ENCODE results near the gene VPS36.

DNA sequence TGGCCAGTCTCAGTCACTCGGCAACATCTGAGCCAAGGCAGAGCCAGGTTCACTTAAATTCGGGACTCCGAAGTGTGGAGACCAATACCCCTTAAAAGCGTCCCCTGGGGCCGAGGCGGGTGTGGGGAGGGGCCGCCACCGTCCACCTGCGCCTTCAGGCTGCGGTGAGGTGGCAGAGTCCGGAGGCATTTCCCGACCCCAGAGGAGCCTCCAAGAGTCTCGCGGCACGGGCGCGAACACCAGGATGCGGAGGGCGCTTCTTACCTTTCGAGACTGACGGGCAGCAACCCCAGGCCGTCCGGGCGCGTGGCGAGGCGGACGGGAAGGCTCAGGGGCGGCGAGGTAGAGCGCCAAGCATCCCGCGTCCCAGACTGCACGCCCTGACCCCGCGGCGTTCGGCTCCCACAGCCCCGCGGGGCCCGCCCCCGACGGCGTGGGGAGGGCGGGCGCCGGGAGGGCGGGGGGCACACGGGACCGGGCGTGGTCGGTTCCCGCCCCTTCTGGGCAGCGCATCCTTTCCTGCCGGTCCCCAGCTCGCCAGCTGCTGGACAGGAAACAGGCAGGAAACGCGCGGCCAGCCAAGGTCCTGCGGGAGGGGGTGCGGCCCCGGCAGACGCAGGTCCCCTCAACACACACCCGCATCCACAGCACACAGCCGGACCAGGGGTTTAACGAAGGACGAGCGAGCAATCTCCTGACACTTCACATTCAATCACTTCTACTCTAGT is 44.5 kb downstream of the VPS36 start, which contains the start of gene THSD1:
- TF ChIP-seq ZNF416 (CRISPR knock-in tag; IDR thresholded peaks at IDR 0.05) (no peak), NR3C1 (CRISPR knock-in tag; conservative IDR thresholded peaks at IDR 0.05; ENCODE audit: low read depth) (no peak), ZNF423 (CRISPR knock-in tag; IDR thresholded peaks at IDR 0.05) (no peak), HMGA2 (CRISPR knock-in tag; IDR thresholded peaks at IDR 0.05) (no peak), CREB1 (CRISPR knock-in tag; IDR thresholded peaks at IDR 0.05) (no peak), SOX15 (CRISPR knock-in tag; IDR thresholded peaks at IDR 0.05) (no peak), FOXJ3 (CRISPR knock-in tag; IDR thresholded peaks at IDR 0.05; ENCODE audit: borderline replicate concordance) (no peak), IRF2 (CRISPR knock-in tag; IDR thresholded peaks at IDR 0.05; ENCODE audit: borderline replicate concordance, low read depth) (no peak), SP1 (CRISPR knock-in tag; conservative IDR thresholded peaks at IDR 0.05) (no peak)
- TF ChIP-seq, protein P1, sequence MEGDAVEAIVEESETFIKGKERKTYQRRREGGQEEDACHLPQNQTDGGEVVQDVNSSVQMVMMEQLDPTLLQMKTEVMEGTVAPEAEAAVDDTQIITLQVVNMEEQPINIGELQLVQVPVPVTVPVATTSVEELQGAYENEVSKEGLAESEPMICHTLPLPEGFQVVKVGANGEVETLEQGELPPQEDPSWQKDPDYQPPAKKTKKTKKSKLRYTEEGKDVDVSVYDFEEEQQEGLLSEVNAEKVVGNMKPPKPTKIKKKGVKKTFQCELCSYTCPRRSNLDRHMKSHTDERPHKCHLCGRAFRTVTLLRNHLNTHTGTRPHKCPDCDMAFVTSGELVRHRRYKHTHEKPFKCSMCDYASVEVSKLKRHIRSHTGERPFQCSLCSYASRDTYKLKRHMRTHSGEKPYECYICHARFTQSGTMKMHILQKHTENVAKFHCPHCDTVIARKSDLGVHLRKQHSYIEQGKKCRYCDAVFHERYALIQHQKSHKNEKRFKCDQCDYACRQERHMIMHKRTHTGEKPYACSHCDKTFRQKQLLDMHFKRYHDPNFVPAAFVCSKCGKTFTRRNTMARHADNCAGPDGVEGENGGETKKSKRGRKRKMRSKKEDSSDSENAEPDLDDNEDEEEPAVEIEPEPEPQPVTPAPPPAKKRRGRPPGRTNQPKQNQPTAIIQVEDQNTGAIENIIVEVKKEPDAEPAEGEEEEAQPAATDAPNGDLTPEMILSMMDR (IDR thresholded peaks at IDR 0.05) = no peak
- TF ChIP-seq, protein P2, sequence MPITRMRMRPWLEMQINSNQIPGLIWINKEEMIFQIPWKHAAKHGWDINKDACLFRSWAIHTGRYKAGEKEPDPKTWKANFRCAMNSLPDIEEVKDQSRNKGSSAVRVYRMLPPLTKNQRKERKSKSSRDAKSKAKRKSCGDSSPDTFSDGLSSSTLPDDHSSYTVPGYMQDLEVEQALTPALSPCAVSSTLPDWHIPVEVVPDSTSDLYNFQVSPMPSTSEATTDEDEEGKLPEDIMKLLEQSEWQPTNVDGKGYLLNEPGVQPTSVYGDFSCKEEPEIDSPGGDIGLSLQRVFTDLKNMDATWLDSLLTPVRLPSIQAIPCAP (CRISPR knock-in tag; IDR thresholded peaks at IDR 0.05) = no peak
- TF ChIP-seq, protein P3, sequence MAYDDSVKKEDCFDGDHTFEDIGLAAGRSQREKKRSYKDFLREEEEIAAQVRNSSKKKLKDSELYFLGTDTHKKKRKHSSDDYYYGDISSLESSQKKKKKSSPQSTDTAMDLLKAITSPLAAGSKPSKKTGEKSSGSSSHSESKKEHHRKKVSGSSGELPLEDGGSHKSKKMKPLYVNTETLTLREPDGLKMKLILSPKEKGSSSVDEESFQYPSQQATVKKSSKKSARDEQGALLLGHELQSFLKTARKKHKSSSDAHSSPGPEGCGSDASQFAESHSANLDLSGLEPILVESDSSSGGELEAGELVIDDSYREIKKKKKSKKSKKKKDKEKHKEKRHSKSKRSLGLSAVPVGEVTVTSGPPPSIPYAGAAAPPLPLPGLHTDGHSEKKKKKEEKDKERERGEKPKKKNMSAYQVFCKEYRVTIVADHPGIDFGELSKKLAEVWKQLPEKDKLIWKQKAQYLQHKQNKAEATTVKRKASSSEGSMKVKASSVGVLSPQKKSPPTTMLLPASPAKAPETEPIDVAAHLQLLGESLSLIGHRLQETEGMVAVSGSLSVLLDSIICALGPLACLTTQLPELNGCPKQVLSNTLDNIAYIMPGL (CRISPR knock-in tag; IDR thresholded peaks at IDR 0.05) = 0 out of 2 replicates have a peak, but pooled peaks have one; percentile 50
- TF ChIP-seq, protein P4, sequence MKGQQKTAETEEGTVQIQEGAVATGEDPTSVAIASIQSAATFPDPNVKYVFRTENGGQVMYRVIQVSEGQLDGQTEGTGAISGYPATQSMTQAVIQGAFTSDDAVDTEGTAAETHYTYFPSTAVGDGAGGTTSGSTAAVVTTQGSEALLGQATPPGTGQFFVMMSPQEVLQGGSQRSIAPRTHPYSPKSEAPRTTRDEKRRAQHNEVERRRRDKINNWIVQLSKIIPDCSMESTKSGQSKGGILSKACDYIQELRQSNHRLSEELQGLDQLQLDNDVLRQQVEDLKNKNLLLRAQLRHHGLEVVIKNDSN (CRISPR knock-in tag; IDR thresholded peaks at IDR 0.05) = no peak

Measured in WTC11 (cell line).